ENCODE measurements around the gene RSRC1. TPM values are rescaled to one million over a fixed set of nuclear protein-coding genes. Genes with fewer than 3 reads are reported as not detected.

The RSRC1 gene
- total RNA-seq, 1 experiment from 2014 or later: 35.8 TPM

DNA sequence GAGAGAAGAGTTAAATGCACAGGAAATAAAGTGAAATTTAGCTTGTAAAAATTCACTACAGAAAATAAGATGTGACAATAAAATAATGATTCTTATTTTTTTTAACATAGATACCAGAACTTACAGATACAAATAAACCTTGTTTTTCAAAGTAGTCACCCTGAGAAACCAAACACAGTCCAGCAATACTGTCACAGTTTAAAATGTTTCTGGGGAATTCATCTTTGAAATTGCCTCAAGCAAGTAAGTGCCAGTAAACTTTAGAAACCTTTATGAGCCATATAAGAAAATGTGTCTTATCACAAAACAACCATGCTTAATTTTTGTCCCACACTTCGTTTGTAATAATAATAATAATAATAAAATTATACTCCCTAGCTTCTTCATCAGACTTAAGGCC lies 23.5 kb upstream of the RSRC1 start:
- no peak for DNase-seq (ENCODE audit: unreplicated experiment)
- no peaks in the 10 kb centered on the region for H3K36me3 Mint-ChIP-seq (ENCODE audit: insufficient read depth, unreplicated experiment)
- H3K27ac Mint-ChIP-seq (ENCODE audit: low read depth, unreplicated experiment): no peak overlapping the region
- intact Hi-C loops (cut with micrococcal nuclease): no loop called here
- H3K4me3 Mint-ChIP-seq (ENCODE audit: unreplicated experiment): no peak overlapping the region
- ChIA-PET POLR2A (no interaction called here), CTCF (interaction anchor here (0.8 kb wide), 1 partner anchor 371 kb away, joined by 3 read pairs; no protein-coding TSS in a partner anchor)
- no peaks in the 10 kb centered on the region for H3K27me3 Mint-ChIP-seq (ENCODE audit: insufficient read depth, unreplicated experiment)
- no TSS peak for BruUV-seq (replicated peaks)
- no peak for TF ChIP-seq CTCF (IDR thresholded peaks at IDR 0.05; ENCODE audit: unreplicated experiment)
- no peaks in the 10 kb centered on the region for H3K9me3 Mint-ChIP-seq (ENCODE audit: unreplicated experiment)
- H3K4me1 Mint-ChIP-seq (ENCODE audit: insufficient read depth, unreplicated experiment): no peaks in the 10 kb centered on the region

GRCh38 chr3:158086776-158087175 lies 23.1 kb upstream of the RSRC1 start:
- Mint-ChIP-seq H3K9me3 (ENCODE audit: unreplicated experiment) (no peaks in the 10 kb centered on the region), H3K27ac (ENCODE audit: low read depth, unreplicated experiment) (no peak overlapping the region), H3K4me3 (ENCODE audit: unreplicated experiment) (no peak overlapping the region), H3K36me3 (ENCODE audit: insufficient read depth, unreplicated experiment) (no peaks in the 10 kb centered on the region), H3K27me3 (ENCODE audit: insufficient read depth, unreplicated experiment) (no peaks in the 10 kb centered on the region), H3K4me1 (ENCODE audit: insufficient read depth, unreplicated experiment) (no peaks in the 10 kb centered on the region)
- CTCF ChIA-PET: no interaction called here
- TF ChIP-seq CTCF (IDR thresholded peaks at IDR 0.05; ENCODE audit: unreplicated experiment): no peak
- DNase-seq (ENCODE audit: unreplicated experiment): no peak
- BruUV-seq (replicated peaks): no TSS peak
- POLR2A ChIA-PET: no interaction called here
- intact Hi-C loops (cut with micrococcal nuclease): no loop called here

- ChIA-PET CTCF (interaction anchor here (0.8 to 1.7 kb wide), 4 partner anchors 10 to 311 kb away, joined by 3 to 8 read pairs (median 4); no protein-coding TSS in a partner anchor), POLR2A (no interaction called here)
- no peaks in the 10 kb centered on the region for H3K36me3 Mint-ChIP-seq (ENCODE audit: insufficient read depth, unreplicated experiment)
- no peak for DNase-seq (ENCODE audit: unreplicated experiment)
- intact Hi-C loops (cut with micrococcal nuclease): loop anchor here (10.0 kb wide), 3 partner anchors 227 to 443 kb away; no protein-coding TSS in a partner anchor
- no peaks in the 10 kb centered on the region for H3K9me3 Mint-ChIP-seq (ENCODE audit: unreplicated experiment)
- H3K27ac Mint-ChIP-seq (ENCODE audit: low read depth, unreplicated experiment): no peak overlapping the region
- no TSS peak for BruUV-seq (replicated peaks)
- no peak for TF ChIP-seq CTCF (IDR thresholded peaks at IDR 0.05; ENCODE audit: unreplicated experiment)
- no peaks in the 10 kb centered on the region for H3K27me3 Mint-ChIP-seq (ENCODE audit: insufficient read depth, unreplicated experiment)
- no peaks in the 10 kb centered on the region for H3K4me1 Mint-ChIP-seq (ENCODE audit: insufficient read depth, unreplicated experiment)
- no peak overlapping the region for H3K4me3 Mint-ChIP-seq (ENCODE audit: unreplicated experiment)
Measured at GRCh38 chr3:158091531-158091930, 18.4 kb upstream of the RSRC1 start.

- H3K9me3 Mint-ChIP-seq (ENCODE audit: unreplicated experiment): no peaks in the 10 kb centered on the region
- BruUV-seq (replicated peaks): no TSS peak
- peaks cover 6% of the 10 kb centered on the region for H3K4me1 Mint-ChIP-seq (ENCODE audit: insufficient read depth, unreplicated experiment)
- H3K36me3 Mint-ChIP-seq (ENCODE audit: insufficient read depth, unreplicated experiment): no peaks in the 10 kb centered on the region
- H3K27me3 Mint-ChIP-seq (ENCODE audit: insufficient read depth, unreplicated experiment): no peaks in the 10 kb centered on the region
- POLR2A ChIA-PET: no interaction called here
- no peak overlapping the region for H3K27ac Mint-ChIP-seq (ENCODE audit: low read depth, unreplicated experiment)
- TF ChIP-seq CTCF (IDR thresholded peaks at IDR 0.05; ENCODE audit: unreplicated experiment): no peak
- H3K4me3 Mint-ChIP-seq (ENCODE audit: unreplicated experiment): no peak overlapping the region
- DNase-seq (ENCODE audit: unreplicated experiment): no peak
- CTCF ChIA-PET: no interaction called here
- intact Hi-C loops (cut with micrococcal nuclease): loop anchor here (10.0 kb wide), 3 partner anchors 229 to 441 kb away; no protein-coding TSS in a partner anchor
Measured at GRCh38 chr3:158093526-158093925, 16.4 kb upstream of the RSRC1 start.
